Karpas-422 (cell line): ENCODE data around the gene DTD2. TPM values are rescaled to one million over a fixed set of nuclear protein-coding genes. Genes with fewer than 3 reads are reported as not detected.

Source experiments
- total RNA-seq: library from RNA; depleted of rRNA; stranded (reverse); fragments of >200 nt; shearing (Covaris generic); gene quantifications from 2 replicates; pipeline ENCODE4 v1.2.3, GENCODE V29; 2014; ENCODE audit warnings: low replicate concordance; rRNA removed

Gene DTD2
- total RNA-seq, 1 experiment from 2014 or later = 86.1 TPM

Other genes starting within 250 kb of the DTD2 start
- 314 and 317 TPM in 2 replicates for gene HECTD1, start 249.7 kb downstream of the DTD2 start, total RNA-seq
- 19.3 and 47.4 TPM in 2 replicates for gene HEATR5A, start 37.0 kb downstream of the DTD2 start, total RNA-seq
- gene GPR33, start 30.5 kb upstream of the DTD2 start, total RNA-seq = not detected in 2 replicates
- 35.1 and 50.2 TPM in 2 replicates for gene NUBPL, start 103.9 kb upstream of the DTD2 start, total RNA-seq